SU-DHL-6 (cell line): ENCODE measurements around the gene RGMA.
"Not testable (repeated sequence)": the region's sequence is repeated elsewhere in the genome, so short reads cannot be mapped to it uniquely, and the experiment has no call there.

Experiments used
- CTCF ChIP-seq: fragments of 200-600 bp; sonication (generic); IDR thresholded peaks from one replicate; pipeline ENCODE4 v1.5.1; 2017; ENCODE audit warnings: antibody characterized with exemption, mild to moderate bottlenecking, low read length, moderate library complexity; ENCODE audit not compliant: insufficient read depth, poor library complexity, severe bottlenecking
- EZH2phosphoT487 ChIP-seq: fragments of 200-600 bp; sonication (generic), shearing (Covaris generic); conservative IDR thresholded peaks from 2 replicates; pipeline ENCODE4 v1.6.1; 2018; ENCODE audit warnings: mild to moderate bottlenecking, antibody characterized with exemption, low read length, moderate library complexity, mixed read lengths

DNA sequence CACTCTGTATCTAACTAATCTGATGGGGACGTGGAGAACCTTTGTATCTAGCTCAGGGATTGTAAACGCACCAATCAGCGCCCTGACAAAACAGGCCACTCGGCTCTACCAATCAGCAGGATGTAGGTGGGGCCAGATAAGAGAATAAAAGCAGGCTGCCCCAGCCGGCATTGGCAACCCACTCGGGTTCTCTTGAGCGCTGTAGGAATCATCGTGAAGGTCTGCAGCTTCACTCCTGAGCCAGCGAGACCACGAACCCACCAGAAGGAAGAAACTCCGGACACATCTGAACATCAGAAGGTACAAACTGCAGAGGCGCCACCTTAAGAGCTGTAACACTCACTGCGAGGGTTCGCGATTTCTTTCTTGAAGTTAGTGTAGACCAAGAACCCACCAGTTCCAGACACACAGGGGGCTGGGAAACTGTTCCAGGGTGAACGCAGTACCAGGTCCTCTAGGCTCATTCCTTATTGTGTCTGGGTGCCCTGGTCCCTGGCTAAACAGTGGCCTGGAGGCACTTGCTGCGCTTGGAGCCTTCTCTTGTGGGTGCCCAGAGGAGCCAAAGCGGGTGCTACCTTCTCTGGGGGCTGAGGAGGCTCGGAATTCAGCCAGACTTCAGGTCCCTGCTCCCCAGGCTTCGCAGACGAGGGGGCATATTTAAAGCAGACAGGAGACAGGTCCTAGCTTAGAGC, 56.4 kb downstream of the RGMA start:
- TF ChIP-seq CTCF, EZH2phosphoT487: not testable (repeated sequence)
